Fibroblast of villous mesenchyme (primary cell): Measurements from ENCODE around the gene C2CD2. TPM values are rescaled to one million over a fixed set of nuclear protein-coding genes. Genes with fewer than 3 reads are reported as not detected.
A peak's percentile ranks its signal among the peaks of the same experiment; 100 is the strongest.
"Not testable (repeated sequence)": the region's sequence is repeated elsewhere in the genome, so short reads cannot be mapped to it uniquely, and the experiment has no call there.

Source experiments
- DNase-seq: peaks from one replicate; pipeline ENCODE4 v3.0.0-alpha.2; 2010; ENCODE audit warnings: low read depth
- H3K4me3 ChIP-seq: 2 replicates; pipeline ENCODE4 v1.5.1; 2011; ENCODE audit warnings: low read depth, mild to moderate bottlenecking, low read length
- CTCF ChIP-seq: IDR thresholded peaks from 2 replicates; pipeline ENCODE4 v1.5.1; 2012; ENCODE audit warnings: low read depth, mild to moderate bottlenecking, low read length; ENCODE audit not compliant: insufficient read depth
- total RNA-seq: library from RNA; depleted of rRNA; stranded (reverse); fragments of >200 nt; gene quantifications from 2 replicates; pipeline ENCODE4 v1.2.3, GENCODE V29; 2012

C2CD2 gene
- total RNA-seq, 1 donor = 25.0 TPM

- no peak overlapping the region for H3K4me3 ChIP-seq
- no peak for DNase-seq
- TF ChIP-seq CTCF = no peak
Measured at GRCh38 chr21:41995577-41995976, 41.8 kb upstream of the C2CD2 start.

GRCh38 chr21:41994613-41995012, 40.8 kb upstream of the C2CD2 start:
- DNase-seq, H3K4me3 ChIP-seq: not testable (repeated sequence)

GRCh38 chr21:41993744-41994143, 39.9 kb upstream of the C2CD2 start:
- no peak for TF ChIP-seq CTCF
- DNase-seq = peak; percentile 88
- no peak overlapping the region for H3K4me3 ChIP-seq

- H3K4me3 ChIP-seq = no peak overlapping the region
- DNase-seq = no peak
- no peak for TF ChIP-seq CTCF
Measured at GRCh38 chr21:41992576-41992975, 38.8 kb upstream of the C2CD2 start.

GRCh38 chr21:41991659-41992058, 37.8 kb upstream of the C2CD2 start:
- TF ChIP-seq CTCF = no peak
- no peak for DNase-seq
- H3K4me3 ChIP-seq = no peak overlapping the region

- DNase-seq = no peak
- no peak for TF ChIP-seq CTCF
- H3K4me3 ChIP-seq = no peak overlapping the region
Measured at GRCh38 chr21:41989698-41990097, 35.9 kb upstream of the C2CD2 start.

GRCh38 chr21:41987310-41987709, 33.5 kb upstream of the C2CD2 start:
- no peak overlapping the region for H3K4me3 ChIP-seq
- TF ChIP-seq CTCF = no peak
- no peak for DNase-seq
